Neural cell (in vitro differentiated cells): ENCODE data around the gene COPG1. TPM values are rescaled to one million over a fixed set of nuclear protein-coding genes. Genes with fewer than 3 reads are reported as not detected.

ENCODE experiments used
- H2AFZ ChIP-seq: fragments of 200-600, 300-800 bp; sonication (generic), shearing (Covaris generic); 2 replicates; pipeline ENCODE4 v1.6.0; 2014; ENCODE audit warnings: low read depth, mild to moderate bottlenecking, antibody characterized with exemption, low read length, moderate library complexity
- H3F3A ChIP-seq: fragments of 200-600 bp; shearing (Covaris generic); 2 replicates; pipeline ENCODE4 v1.6.1; 2016; ENCODE audit warnings: mild to moderate bottlenecking, moderate library complexity, mixed read lengths, antibody characterized with exemption, low read length; ENCODE audit not compliant: insufficient read depth, poor library complexity, severe bottlenecking
- H3K27ac ChIP-seq: fragments of 200-600, 300-800 bp; sonication (generic), shearing (Covaris generic); 2 replicates; pipeline ENCODE4 v1.5.1; 2014; ENCODE audit warnings: mild to moderate bottlenecking, low read length, moderate library complexity
- H3K27me3 ChIP-seq: fragments of 300-800, 200-600 bp; sonication (generic), shearing (Covaris generic); 2 replicates; pipeline ENCODE4 v1.6.0; 2014; ENCODE audit warnings: mild to moderate bottlenecking, low read depth, low read length, moderate library complexity; ENCODE audit not compliant: insufficient read depth
- H3K36me3 ChIP-seq: fragments of 300-800, 200-600 bp; sonication (generic), shearing (Covaris generic); 2 replicates; pipeline ENCODE4 v1.5.1; 2014; ENCODE audit warnings: mild to moderate bottlenecking, antibody characterized with exemption, low read length, moderate library complexity; ENCODE audit not compliant: insufficient read depth
- H3K4me2 ChIP-seq: fragments of 300-800, 200-600 bp; sonication (generic), shearing (Covaris generic); 2 replicates; pipeline ENCODE4 v1.6.0; 2014; ENCODE audit warnings: mild to moderate bottlenecking, low read length
- H3K4me3 ChIP-seq: fragments of 300-800, 200-600 bp; sonication (generic), shearing (Covaris generic); 2 replicates; pipeline ENCODE4 v1.5.1; 2014; ENCODE audit warnings: mild to moderate bottlenecking, low read length, moderate library complexity
- H3K79me2 ChIP-seq: fragments of 200-600 bp; shearing (Covaris generic); replicated peaks from 2 replicates; pipeline ENCODE4 v1.6.0; 2014; ENCODE audit warnings: mild to moderate bottlenecking, low read length, moderate library complexity; ENCODE audit not compliant: insufficient read depth
- H3K9ac ChIP-seq: fragments of 300-800, 200-600 bp; sonication (generic), shearing (Covaris generic); 2 replicates; pipeline ENCODE4 v1.6.1; 2016; ENCODE audit warnings: mild to moderate bottlenecking, low read length, mixed read lengths
- H3K9me2 ChIP-seq: fragments of 200-600 bp; shearing (Covaris generic); 2 replicates; pipeline ENCODE4 v1.6.1; 2016; ENCODE audit warnings: mild to moderate bottlenecking, low read length, mixed read lengths; ENCODE audit not compliant: insufficient read depth
- H3K9me3 ChIP-seq: fragments of 200-600, 300-800 bp; sonication (generic), shearing (Covaris generic); 2 replicates; pipeline ENCODE4 v1.6.1; 2016; ENCODE audit warnings: mild to moderate bottlenecking, mixed run types, low read length, moderate library complexity, mixed read lengths
- H4K20me1 ChIP-seq: fragments of 200-600 bp; shearing (Covaris generic); 2 replicates; pipeline ENCODE4 v1.6.1; 2016; ENCODE audit warnings: mild to moderate bottlenecking, mixed run types; ENCODE audit not compliant: insufficient read depth
- CTCF ChIP-seq: fragments of 450-650 bp; IDR thresholded peaks from 2 replicates; pipeline ENCODE4 v1.5.1; 2014; ENCODE audit warnings: antibody characterized with exemption, mild to moderate bottlenecking, moderate library complexity; ENCODE audit not compliant: poor library complexity, severe bottlenecking
- EP300 ChIP-seq: fragments of 450-650 bp; conservative IDR thresholded peaks from 2 replicates; pipeline ENCODE4 v1.6.1; 2014; ENCODE audit warnings: antibody characterized with exemption, mild to moderate bottlenecking, moderate library complexity; ENCODE audit not compliant: poor library complexity, severe bottlenecking
- EZH2 ChIP-seq: fragments of 200-600, 300-800 bp; shearing (Covaris generic), sonication (generic); IDR thresholded peaks from 2 replicates; pipeline ENCODE4 v1.6.1; 2014; ENCODE audit warnings: antibody characterized with exemption, low read length, borderline replicate concordance, mild to moderate bottlenecking; ENCODE audit not compliant: insufficient read depth, poor library complexity, severe bottlenecking
- MXI1 ChIP-seq: fragments of 450-650 bp; conservative IDR thresholded peaks from 2 replicates; pipeline ENCODE4 v1.6.1; 2014; ENCODE audit warnings: antibody characterized with exemption, mild to moderate bottlenecking; ENCODE audit not compliant: poor library complexity, severe bottlenecking
- POLR2AphosphoS5 ChIP-seq: IDR thresholded peaks from 2 replicates; pipeline ENCODE4 v1.6.1; 2012
- RAD21 ChIP-seq: fragments of 450-650 bp; conservative IDR thresholded peaks from 2 replicates; pipeline ENCODE4 v1.6.1; 2014; ENCODE audit warnings: antibody characterized with exemption, mild to moderate bottlenecking, moderate library complexity
- SMC3 ChIP-seq: fragments of 450-650 bp; conservative IDR thresholded peaks from 2 replicates; pipeline ENCODE4 v1.6.1; 2014; ENCODE audit warnings: antibody characterized with exemption, mild to moderate bottlenecking, moderate library complexity; ENCODE audit not compliant: poor library complexity
- TAF1 ChIP-seq: IDR thresholded peaks from 2 replicates; pipeline ENCODE4 v1.6.1; 2012; ENCODE audit warnings: low read depth
- polyA plus RNA-seq: library from polyadenylated mRNA; depleted of rRNA; stranded (reverse); fragments of >200 nt; gene quantifications from 2 replicates; pipeline ENCODE4 v1.2.3, GENCODE V29; 2014
- TF ChIP-seq, protein P1 (sequence below): IDR thresholded peaks from 2 replicates; pipeline ENCODE4 v1.6.1; 2012; ENCODE audit warnings: borderline replicate concordance

Gene COPG1
- polyA plus RNA-seq, 1 donor from 2014 or later = 75.0 TPM

GRCh38 chr3:129320261-129320660, 70.9 kb downstream of the COPG1 start:
- no peak overlapping the region for H3K4me2 ChIP-seq
- H3K4me3 ChIP-seq = no peak overlapping the region
- H3F3A ChIP-seq = no peaks in the 10 kb centered on the region
- no peak overlapping the region for H3K9ac ChIP-seq
- no peaks in the 10 kb centered on the region for H3K9me2 ChIP-seq
- H3K27me3 ChIP-seq = no peaks in the 10 kb centered on the region
- H3K27ac ChIP-seq = no peak overlapping the region
- TF ChIP-seq EP300 = no peak
- TF ChIP-seq MXI1 = no peak
- no peak for TF ChIP-seq CTCF
- TF ChIP-seq RAD21 = no peak
- no peaks in the 10 kb centered on the region for H3K9me3 ChIP-seq
- no peaks in the 10 kb centered on the region for H4K20me1 ChIP-seq
- H3K79me2 ChIP-seq = peaks cover 32% of the 10 kb centered on the region
- no peaks in the 10 kb centered on the region for H3K36me3 ChIP-seq
- no peak overlapping the region for H2AFZ ChIP-seq

- Histone ChIP-seq H3K9me2 (no peaks in the 10 kb centered on the region), H3K79me2 (peaks cover 30% of the 10 kb centered on the region), H3F3A (no peaks in the 10 kb centered on the region), H2AFZ (no peak overlapping the region), H3K27me3 (no peaks in the 10 kb centered on the region), H3K27ac (no peak overlapping the region), H3K36me3 (no peaks in the 10 kb centered on the region), H3K4me3 (no peak overlapping the region), H4K20me1 (no peaks in the 10 kb centered on the region), H3K9ac (no peak overlapping the region), H3K9me3 (no peaks in the 10 kb centered on the region), H3K4me2 (no peak overlapping the region)
- TF ChIP-seq, protein P1, sequence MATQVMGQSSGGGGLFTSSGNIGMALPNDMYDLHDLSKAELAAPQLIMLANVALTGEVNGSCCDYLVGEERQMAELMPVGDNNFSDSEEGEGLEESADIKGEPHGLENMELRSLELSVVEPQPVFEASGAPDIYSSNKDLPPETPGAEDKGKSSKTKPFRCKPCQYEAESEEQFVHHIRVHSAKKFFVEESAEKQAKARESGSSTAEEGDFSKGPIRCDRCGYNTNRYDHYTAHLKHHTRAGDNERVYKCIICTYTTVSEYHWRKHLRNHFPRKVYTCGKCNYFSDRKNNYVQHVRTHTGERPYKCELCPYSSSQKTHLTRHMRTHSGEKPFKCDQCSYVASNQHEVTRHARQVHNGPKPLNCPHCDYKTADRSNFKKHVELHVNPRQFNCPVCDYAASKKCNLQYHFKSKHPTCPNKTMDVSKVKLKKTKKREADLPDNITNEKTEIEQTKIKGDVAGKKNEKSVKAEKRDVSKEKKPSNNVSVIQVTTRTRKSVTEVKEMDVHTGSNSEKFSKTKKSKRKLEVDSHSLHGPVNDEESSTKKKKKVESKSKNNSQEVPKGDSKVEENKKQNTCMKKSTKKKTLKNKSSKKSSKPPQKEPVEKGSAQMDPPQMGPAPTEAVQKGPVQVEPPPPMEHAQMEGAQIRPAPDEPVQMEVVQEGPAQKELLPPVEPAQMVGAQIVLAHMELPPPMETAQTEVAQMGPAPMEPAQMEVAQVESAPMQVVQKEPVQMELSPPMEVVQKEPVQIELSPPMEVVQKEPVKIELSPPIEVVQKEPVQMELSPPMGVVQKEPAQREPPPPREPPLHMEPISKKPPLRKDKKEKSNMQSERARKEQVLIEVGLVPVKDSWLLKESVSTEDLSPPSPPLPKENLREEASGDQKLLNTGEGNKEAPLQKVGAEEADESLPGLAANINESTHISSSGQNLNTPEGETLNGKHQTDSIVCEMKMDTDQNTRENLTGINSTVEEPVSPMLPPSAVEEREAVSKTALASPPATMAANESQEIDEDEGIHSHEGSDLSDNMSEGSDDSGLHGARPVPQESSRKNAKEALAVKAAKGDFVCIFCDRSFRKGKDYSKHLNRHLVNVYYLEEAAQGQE = no peak
- TF ChIP-seq EZH2 (no peak), SMC3 (no peak), CTCF (no peak), MXI1 (no peak), EP300 (no peak), POLR2AphosphoS5 (no peak), TAF1 (no peak), RAD21 (no peak)
Observed at GRCh38 chr3:129320825-129321487, 71.5 kb downstream of the COPG1 start.
